ENCODE data around the gene INO80.

- TF ChIP-seq, protein P1, sequence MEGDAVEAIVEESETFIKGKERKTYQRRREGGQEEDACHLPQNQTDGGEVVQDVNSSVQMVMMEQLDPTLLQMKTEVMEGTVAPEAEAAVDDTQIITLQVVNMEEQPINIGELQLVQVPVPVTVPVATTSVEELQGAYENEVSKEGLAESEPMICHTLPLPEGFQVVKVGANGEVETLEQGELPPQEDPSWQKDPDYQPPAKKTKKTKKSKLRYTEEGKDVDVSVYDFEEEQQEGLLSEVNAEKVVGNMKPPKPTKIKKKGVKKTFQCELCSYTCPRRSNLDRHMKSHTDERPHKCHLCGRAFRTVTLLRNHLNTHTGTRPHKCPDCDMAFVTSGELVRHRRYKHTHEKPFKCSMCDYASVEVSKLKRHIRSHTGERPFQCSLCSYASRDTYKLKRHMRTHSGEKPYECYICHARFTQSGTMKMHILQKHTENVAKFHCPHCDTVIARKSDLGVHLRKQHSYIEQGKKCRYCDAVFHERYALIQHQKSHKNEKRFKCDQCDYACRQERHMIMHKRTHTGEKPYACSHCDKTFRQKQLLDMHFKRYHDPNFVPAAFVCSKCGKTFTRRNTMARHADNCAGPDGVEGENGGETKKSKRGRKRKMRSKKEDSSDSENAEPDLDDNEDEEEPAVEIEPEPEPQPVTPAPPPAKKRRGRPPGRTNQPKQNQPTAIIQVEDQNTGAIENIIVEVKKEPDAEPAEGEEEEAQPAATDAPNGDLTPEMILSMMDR (IDR thresholded peaks at IDR 0.05): no peak
- no peak for TF ChIP-seq POLR2A (IDR thresholded peaks at IDR 0.05)
Measured at GRCh38 chr15:41048397-41048796, 67.7 kb downstream of the INO80 start.
